ENCODE measurements around the gene OR8K1.

The OR8K1 gene

DNA sequence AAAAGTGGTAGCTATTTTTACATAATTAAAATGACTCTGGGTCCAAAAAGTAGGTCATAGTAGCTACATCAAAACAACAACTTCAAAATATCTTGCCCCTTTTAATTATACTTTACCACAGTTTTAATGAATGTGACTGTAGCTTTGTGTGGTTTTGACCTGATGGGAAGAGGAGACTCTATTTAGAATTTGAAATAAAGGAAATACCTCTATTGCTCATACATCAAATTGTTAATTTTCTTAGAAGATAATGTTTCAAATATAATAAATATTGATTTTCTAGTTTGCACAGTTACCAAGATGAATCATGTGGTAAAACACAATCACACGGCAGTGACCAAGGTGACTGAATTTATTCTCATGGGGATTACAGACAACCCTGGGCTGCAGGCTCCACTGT lies at the start of gene OR8K1:
TSS of gene OR8K1 (plus strand) at position 301 of the 400 bp plus-strand sequence. CDS start at position 301, 0 bp downstream.
- no peak for DNase-seq (ENCODE audit: low read depth)
- TF ChIP-seq, protein P1, sequence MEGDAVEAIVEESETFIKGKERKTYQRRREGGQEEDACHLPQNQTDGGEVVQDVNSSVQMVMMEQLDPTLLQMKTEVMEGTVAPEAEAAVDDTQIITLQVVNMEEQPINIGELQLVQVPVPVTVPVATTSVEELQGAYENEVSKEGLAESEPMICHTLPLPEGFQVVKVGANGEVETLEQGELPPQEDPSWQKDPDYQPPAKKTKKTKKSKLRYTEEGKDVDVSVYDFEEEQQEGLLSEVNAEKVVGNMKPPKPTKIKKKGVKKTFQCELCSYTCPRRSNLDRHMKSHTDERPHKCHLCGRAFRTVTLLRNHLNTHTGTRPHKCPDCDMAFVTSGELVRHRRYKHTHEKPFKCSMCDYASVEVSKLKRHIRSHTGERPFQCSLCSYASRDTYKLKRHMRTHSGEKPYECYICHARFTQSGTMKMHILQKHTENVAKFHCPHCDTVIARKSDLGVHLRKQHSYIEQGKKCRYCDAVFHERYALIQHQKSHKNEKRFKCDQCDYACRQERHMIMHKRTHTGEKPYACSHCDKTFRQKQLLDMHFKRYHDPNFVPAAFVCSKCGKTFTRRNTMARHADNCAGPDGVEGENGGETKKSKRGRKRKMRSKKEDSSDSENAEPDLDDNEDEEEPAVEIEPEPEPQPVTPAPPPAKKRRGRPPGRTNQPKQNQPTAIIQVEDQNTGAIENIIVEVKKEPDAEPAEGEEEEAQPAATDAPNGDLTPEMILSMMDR (IDR thresholded peaks at IDR 0.05; ENCODE audit: insufficient read depth, low read depth, low read length, missing control alignments), result no peak
- H3K4me3 ChIP-seq (ENCODE audit: low read depth, low read length), result no peak within 1 kb of the TSS

DNA sequence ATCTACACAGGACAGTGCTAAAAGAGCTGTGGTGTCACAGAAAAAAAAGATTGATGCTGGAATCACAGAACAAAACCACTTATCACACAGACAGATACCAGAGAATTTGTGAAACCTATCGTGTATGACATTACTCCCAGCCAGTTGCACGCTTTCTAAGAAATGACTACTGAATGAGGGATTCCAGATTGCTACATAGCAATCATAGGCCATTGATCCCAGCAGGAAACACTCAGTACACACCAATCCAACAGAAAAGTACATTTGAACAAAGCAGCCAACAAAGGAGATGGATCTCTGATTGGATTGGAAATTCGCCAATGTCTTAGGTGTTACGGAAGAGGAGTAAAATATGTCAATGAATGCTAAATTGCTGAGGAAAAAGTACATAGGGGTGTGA lies 48.9 kb upstream of the OR8K1 start:
- TF ChIP-seq, protein P1 (IDR thresholded peaks at IDR 0.05; ENCODE audit: insufficient read depth, low read depth, low read length, missing control alignments), result no peak
- no peak for DNase-seq (ENCODE audit: low read depth)
- H3K4me3 ChIP-seq (ENCODE audit: low read depth, low read length), result no peak overlapping the region

DNA sequence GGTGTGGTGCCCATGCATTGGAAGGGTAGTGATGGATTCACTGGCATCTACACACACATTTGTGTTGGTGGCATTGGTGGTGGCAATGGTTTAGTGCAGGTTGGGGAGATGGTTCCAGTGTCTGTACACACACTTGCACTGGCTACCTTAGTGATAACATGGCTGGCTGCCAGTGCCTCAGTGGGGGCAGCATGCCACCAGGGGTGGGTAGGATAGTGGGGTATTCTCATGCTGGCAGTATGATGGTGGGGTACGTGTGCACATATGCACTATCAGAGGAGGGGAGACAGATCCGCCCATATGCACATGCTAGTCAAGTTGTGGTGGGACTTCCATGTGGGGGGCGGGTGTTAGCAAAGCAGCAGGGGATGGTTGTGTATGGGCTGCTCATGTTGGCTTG lies 38.0 kb upstream of the OR8K1 start:
- TF ChIP-seq, protein P1 (IDR thresholded peaks at IDR 0.05; ENCODE audit: insufficient read depth, low read depth, low read length, missing control alignments), result no peak
- no peak for DNase-seq (ENCODE audit: low read depth)
- H3K4me3 ChIP-seq (ENCODE audit: low read depth, low read length), result no peak overlapping the region

DNA sequence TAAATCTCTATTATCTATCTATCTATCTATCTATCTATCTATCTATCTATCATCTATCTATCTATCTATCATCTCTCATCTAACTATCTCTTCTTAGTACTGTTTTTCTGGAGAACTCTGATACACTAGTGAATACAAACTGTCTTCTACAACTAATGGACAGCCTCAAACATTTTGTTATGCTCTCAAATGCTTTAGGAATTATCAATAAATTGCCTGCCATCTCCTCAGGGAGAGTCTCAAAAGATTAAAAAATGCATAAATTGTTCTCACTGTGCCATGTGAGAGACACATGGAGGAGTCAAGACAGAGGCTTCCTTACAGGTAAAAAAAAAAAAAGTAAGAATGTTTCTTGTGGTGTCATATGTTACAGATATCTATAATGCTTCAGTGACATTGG lies 31.0 kb upstream of the OR8K1 start, which contains the start of gene OR8K3:
TSS of gene OR8K3 (plus strand) at position 301 of the 400 bp plus-strand sequence. CDS start 3,163 bp downstream, outside the sequence.
- H3K4me3 ChIP-seq (ENCODE audit: low read depth, low read length), result no peak within 1 kb of the TSS
- no peak for DNase-seq (ENCODE audit: low read depth)
- TF ChIP-seq, protein P1 (IDR thresholded peaks at IDR 0.05; ENCODE audit: insufficient read depth, low read depth, low read length, missing control alignments), result no peak

DNA sequence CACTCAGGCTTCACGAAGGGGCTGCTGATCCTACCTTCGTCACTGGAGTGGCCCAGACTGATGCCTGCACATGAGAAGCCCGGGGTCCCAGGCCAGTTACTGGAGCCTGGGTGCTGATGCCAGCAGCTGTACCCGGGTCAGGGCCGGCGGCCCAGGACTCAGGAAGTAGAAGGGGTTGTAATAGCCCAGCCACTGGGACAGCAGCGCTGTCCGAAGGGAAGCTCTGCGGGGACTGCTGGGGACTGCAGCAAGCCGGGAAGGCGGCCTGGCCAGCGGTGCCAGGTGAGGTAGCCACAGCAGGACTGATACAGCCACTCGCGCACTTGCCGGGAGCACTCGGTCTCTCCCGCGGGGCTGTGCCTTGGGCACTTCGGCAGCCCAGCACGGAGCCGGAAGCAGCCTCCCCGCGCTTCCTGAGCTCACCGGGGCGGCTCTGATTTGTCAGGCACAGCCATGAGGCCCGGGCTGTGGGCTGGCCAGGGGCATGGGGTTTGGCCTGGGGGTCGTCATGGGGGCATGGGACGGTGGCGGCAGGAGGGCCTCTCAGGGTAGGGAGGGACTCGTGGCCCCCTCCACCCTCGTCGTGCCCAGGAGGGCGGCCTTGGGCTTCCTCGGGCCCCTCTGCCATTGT lies 13.9 kb upstream of the OR8K1 start:
- no peak for DNase-seq (ENCODE audit: low read depth)
- no peak overlapping the region for H3K4me3 ChIP-seq (ENCODE audit: low read depth, low read length)
- TF ChIP-seq, protein P1 (IDR thresholded peaks at IDR 0.05; ENCODE audit: insufficient read depth, low read depth, low read length, missing control alignments), result no peak

DNA sequence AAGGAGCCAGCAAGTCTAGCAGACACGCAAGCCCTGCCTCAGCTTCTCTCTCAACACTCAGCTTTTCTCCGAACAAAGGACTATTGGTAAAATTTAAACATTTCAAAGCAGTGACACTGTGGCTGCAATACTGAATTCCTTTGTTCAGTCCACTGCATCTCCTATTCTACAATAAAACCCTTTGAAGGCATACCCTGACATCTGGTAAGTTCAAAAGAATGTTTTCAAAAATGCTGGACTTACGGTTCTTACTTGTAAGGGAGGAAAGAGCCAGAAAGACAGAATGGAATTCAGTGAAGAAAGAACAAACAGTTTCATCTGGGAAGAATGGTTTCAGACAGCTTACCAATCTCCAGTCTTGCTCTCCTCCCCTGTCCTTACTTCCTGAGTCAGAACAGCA lies 12.7 kb upstream of the OR8K1 start:
- DNase-seq (ENCODE audit: low read depth), result no peak
- TF ChIP-seq, protein P1 (IDR thresholded peaks at IDR 0.05; ENCODE audit: insufficient read depth, low read depth, low read length, missing control alignments), result no peak
- no peak overlapping the region for H3K4me3 ChIP-seq (ENCODE audit: low read depth, low read length)

DNA sequence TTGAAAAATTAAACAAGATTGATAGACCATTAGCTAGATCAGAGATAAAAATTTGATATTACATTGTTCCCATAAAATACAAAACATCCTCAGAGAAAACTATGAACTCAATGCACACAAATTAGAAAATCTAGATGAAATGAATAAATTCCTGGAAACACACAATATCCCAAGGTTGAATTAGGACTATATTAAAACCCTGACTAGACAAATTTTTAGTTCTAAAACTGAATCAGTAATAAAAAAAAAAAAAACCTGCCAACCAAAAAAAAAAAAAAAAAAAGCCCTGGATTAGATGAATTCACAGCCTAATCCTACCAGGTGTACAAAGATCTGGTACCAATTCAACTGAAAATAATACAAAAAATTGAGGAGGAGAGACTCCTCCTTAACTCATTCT lies 5.5 kb upstream of the OR8K1 start:
- DNase-seq (ENCODE audit: low read depth), result no peak
- H3K4me3 ChIP-seq (ENCODE audit: low read depth, low read length), result no peak overlapping the region
- TF ChIP-seq, protein P1 (IDR thresholded peaks at IDR 0.05; ENCODE audit: insufficient read depth, low read depth, low read length, missing control alignments), result no peak

All from GM12865 (cell line).